ENCODE results near the gene NTF4. TPM values are rescaled to one million over a fixed set of nuclear protein-coding genes. Genes with fewer than 3 reads are reported as not detected.

Gene NTF4
- total and polyA plus RNA-seq, 2 of the 13 experiments (the other 11 are each of a cell fraction or from before 2014, with no cell fraction given), result not detected

DNA sequence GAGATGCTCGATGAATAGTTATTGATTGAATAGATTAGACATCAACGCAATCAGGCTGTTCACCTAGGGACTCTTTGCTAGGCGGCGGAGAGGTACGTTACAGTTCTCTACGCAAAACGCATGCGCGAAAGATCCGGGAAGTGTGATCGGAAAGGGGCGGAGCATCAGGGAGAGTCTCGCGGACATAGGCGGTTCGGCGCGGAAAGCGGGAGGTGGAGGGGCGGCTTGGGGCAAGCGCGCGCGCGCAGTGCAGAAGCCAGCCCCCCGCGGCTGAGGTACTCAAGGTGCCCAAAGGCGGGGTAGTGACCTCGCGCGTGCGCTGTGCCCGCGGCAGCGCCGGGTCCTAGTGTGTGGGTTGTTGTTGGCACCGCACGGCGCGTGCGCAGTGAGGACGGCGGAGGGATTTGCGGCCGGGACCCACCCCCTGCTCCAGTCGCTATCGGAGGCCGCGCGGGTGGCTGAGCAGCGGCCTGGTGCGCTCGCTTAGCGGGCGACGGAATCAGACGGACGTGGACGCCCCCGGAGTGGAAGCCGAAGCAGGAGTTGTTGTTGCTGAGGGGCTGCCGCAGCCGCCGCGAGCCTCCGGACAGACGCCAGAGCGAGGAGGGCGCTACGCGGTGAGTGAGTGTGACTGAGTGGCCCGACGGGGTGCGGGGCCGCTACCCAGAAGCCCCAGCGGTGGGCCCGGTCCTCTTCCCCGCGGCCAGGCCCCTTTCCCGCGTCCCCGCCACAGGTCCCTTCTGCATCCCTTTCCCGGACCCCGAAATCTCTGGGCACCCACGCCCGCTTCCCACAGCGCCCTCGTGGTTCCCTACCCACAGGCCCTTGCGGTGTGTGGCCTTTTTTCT is 20.6 kb upstream of the NTF4 start, which contains the start of gene SNRNP70 (continued):
- TF ChIP-seq ZNF432 (CRISPR knock-in tag; IDR thresholded peaks at IDR 0.05; ENCODE audit: borderline replicate concordance) (peak; percentile 87; the same call in 1 of the 2 replicates), ELF3 (CRISPR knock-in tag; IDR thresholded peaks at IDR 0.05) (peak; percentile 43; the same call in 1 of the 2 replicates), ZFP36L2 (CRISPR knock-in tag; IDR thresholded peaks at IDR 0.05) (no peak), HIVEP1 (CRISPR knock-in tag; IDR thresholded peaks at IDR 0.05) (peak; percentile 17; the same call in 1 of the 2 replicates), HNF1B (CRISPR knock-in tag; IDR thresholded peaks at IDR 0.05) (peak; percentile 35; the same call in 1 of the 2 replicates), SALL2 (CRISPR knock-in tag; IDR thresholded peaks at IDR 0.05) (0 out of 2 replicates have a peak, but pooled peaks have one; percentile 77), CTCF (CRISPR knock-in tag; IDR thresholded peaks at IDR 0.05) (0 out of 2 replicates have a peak, but pooled peaks have one; percentile 11), ATF7-NPFF (CRISPR knock-in tag; IDR thresholded peaks at IDR 0.05; ENCODE audit: low read depth) (peak; percentile 69; the same call in 1 of the 2 replicates), ZNF510 (CRISPR knock-in tag; IDR thresholded peaks at IDR 0.05; ENCODE audit: low read depth) (no peak), MEIS1 (CRISPR knock-in tag; IDR thresholded peaks at IDR 0.05; ENCODE audit: borderline replicate concordance) (peak; percentile 92), CAMTA2 (CRISPR knock-in tag; IDR thresholded peaks at IDR 0.05; ENCODE audit: borderline replicate concordance) (peak; percentile 97), ZNF142 (CRISPR knock-in tag; IDR thresholded peaks at IDR 0.05) (peak; percentile 71; the same call in 1 of the 2 replicates), ZNF205 (CRISPR knock-in tag; IDR thresholded peaks at IDR 0.05) (peak; percentile 79; the same call in 1 of the 2 replicates), KDM5A (IDR thresholded peaks at IDR 0.05; ENCODE audit: borderline replicate concordance, low read length) (peak; percentile 76), ZNF605 (CRISPR knock-in tag; IDR thresholded peaks at IDR 0.05) (peak; percentile 73; the same call in 1 of the 2 replicates), ZNF282 (IDR thresholded peaks at IDR 0.05; ENCODE audit: partially characterized antibody) (no peak), ZNF530 (CRISPR knock-in tag; IDR thresholded peaks at IDR 0.05; ENCODE audit: low read depth) (no peak)
- TF ChIP-seq, protein P1, sequence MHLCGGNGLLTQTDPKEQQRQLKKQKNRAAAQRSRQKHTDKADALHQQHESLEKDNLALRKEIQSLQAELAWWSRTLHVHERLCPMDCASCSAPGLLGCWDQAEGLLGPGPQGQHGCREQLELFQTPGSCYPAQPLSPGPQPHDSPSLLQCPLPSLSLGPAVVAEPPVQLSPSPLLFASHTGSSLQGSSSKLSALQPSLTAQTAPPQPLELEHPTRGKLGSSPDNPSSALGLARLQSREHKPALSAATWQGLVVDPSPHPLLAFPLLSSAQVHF (CRISPR knock-in tag; IDR thresholded peaks at IDR 0.05), result 0 out of 2 replicates have a peak, but pooled peaks have one; percentile 6

Data from HepG2 (cell line).